Measurements from ENCODE around the gene XIRP2. TPM values are rescaled to one million over a fixed set of nuclear protein-coding genes. Genes with fewer than 3 reads are reported as not detected.
A peak's percentile ranks its signal among the peaks of the same experiment; 100 is the strongest.

XIRP2 gene
- total RNA-seq, 1 donor from 2014 or later, result not detected

DNA sequence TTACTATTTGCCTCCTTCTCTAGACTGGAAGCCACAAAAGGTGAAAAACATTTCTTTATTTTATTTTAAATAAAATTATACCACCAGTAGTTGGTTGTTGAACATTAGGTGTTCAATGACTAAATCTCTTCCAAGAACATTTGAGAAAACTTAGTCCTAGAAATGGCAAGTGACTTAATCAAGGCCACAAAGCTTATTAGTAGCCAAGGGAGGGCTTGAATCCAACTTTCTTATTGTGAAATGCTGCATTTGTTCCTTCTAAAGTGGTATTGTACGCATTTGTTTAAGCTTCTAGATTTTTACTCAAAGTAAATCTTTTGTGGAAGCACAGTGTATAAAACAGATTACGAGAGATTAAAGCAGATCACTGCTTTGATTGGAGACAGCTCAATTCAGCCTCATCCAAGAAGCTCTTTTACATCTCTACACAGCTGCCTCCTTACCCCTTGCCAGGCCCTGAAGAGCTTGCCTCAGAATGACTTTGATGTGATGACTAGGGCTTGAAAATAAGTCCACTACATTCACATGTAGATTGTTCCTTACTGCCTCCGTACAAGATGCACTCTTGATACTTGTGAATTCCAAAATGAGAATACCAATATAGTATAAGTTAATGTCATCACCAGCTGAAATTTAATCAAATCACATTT lies 244.8 kb downstream of the XIRP2 start:
- DNase-seq (ENCODE audit: low read depth in 2 of 2), result no peak

DNA sequence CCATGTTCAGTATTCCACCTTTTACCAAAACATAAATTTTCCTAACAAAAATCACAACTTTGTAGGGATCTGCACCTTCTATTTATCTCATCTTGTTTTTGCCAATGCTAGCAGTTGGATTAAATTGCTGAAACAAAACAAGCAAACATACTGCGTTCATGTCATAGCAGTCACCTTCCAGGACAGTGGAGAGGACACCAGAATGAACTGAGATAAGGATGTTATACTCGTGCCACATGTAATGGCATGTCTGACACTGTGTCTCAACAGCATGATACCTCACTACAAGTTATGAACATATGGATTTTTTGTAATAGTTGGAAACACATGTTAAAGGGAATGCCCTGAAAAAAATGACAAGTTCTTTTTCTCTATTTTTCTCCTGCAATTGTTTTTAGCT lies 245.3 kb downstream of the XIRP2 start:
- no peak for DNase-seq (ENCODE audit: low read depth in 2 of 2)

DNA sequence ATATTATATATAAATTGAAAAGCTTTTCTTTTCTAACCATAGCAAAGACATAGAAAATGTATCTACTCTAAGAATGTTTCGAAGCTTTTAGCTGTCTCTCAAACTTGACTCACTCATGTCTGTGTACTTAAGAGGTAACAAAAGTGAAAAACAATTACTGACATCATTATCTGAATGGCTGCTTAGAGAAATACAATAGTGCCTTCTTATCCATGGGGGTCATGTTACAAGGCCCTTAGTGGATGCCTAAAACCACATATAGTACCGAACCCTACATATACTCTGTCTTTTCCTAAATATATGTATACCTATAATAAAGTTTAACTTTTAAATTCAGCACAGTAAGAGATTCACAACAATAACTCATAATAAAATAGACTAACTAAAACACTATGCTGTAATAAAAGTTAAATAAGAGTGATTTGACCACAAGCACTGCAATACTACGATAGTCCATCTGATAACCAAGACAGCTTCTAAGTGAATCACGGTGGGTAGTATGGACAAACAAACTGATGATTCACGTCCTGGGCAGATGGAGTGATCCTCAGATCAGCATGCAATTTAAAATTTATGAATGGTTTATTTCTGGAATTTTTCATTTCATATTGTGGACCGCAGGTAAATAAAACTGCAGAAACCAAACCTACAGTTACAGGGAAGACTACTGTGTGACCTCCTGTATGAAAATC lies 246.2 kb downstream of the XIRP2 start:
- peak in 1 of 2 donors; percentile 4 for DNase-seq (ENCODE audit: low read depth in 2 of 2)

DNA sequence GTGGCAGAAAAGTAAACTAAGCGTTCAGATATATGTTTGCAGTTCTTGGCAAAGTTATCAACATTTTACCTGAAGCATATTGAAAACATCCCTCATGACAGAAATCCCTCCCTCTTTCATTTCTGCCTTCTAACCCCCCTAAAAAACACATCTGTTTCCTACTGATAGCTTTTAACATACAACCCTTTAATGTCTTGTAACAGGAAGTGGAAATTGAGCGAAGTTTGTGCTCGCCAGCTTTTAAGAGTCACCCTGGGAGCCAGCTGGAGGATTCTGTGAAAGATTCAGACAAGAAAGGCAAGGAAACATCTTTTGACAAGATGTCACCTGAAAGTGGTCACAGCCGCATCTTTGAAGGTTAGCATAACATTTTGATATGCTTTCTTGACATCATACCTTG lies 247.4 kb downstream of the XIRP2 start:
- DNase-seq (ENCODE audit: low read depth in 2 of 2), result peak in 1 of 2 donors; percentile 71

- no peak for DNase-seq (ENCODE audit: low read depth in 2 of 2)
These were observed 248.8 kb downstream of the XIRP2 start for GRCh38 chr2:167136879-167137596.

GRCh38 chr2:167140330-167140729 lies 252.1 kb downstream of the XIRP2 start:
- no peak for DNase-seq (ENCODE audit: low read depth in 2 of 2)

- peak; percentile 2 to 8 for DNase-seq (ENCODE audit: low read depth in 2 of 2)
These were observed 252.5 kb downstream of the XIRP2 start for GRCh38 chr2:167140767-167141166.

- DNase-seq (ENCODE audit: low read depth in 2 of 2), result no peak
These were observed 254.3 kb downstream of the XIRP2 start for GRCh38 chr2:167142554-167142953.

DNA sequence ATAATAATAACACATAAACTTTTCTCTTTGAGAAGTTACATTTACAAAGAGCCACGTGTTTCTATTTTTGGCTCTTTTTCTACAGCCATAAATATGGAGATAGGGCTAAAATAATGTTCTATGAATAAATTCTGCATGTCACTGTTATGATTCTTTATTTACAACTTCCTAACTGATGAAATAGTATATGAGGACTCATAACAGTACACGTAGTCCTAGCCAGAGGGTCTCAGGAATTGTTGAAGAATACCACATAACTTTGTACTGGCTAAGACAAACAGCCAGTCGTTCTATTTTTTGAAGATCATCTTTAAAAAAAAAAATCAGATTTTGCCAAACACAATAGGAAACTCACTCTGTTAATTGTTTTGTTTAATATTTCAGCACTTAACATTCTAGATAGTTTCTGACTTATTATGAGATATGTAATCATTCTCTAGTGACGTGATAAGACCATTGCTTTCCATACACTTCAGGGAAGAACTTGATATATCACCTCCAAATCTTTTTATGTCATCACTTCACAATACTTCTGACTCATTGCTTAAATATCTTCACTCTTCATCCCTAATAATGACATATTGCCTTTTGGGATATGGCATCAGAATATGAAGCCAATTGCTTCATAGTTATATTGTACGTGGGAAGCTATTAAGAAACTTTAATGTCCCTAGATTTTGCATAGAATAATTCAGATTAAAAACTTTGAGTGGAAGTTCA lies 256.1 kb downstream of the XIRP2 start:
- DNase-seq (ENCODE audit: low read depth in 2 of 2), result no peak

- DNase-seq (ENCODE audit: low read depth in 2 of 2), result no peak
These were observed 259.1 kb downstream of the XIRP2 start for GRCh38 chr2:167147271-167147941.

GRCh38 chr2:167151894-167152293 lies 263.6 kb downstream of the XIRP2 start:
- DNase-seq (ENCODE audit: low read depth in 2 of 2), result no peak

DNA sequence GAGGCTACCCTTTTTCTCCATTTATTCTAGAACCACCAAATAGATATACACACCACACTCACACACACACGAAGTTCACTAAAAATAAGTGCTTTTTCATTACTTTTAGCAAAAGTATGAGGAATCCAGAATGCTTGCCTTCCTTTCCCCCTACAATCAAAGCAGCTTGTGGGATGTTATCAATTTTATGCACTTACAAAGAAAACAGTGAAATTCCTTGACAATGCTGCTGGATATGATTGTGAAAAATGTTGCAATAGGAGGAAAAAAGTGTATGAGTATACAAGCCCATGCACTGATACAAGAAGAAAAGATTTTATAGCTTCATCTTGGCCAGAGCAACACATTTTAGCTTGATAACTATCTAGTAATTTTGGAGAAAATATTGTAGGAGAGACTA lies 269.2 kb downstream of the XIRP2 start:
- no peak for DNase-seq (ENCODE audit: low read depth in 2 of 2)

GRCh38 chr2:167177196-167177595 lies 288.9 kb downstream of the XIRP2 start:
- DNase-seq (ENCODE audit: low read depth in 2 of 2), result no peak

DNA sequence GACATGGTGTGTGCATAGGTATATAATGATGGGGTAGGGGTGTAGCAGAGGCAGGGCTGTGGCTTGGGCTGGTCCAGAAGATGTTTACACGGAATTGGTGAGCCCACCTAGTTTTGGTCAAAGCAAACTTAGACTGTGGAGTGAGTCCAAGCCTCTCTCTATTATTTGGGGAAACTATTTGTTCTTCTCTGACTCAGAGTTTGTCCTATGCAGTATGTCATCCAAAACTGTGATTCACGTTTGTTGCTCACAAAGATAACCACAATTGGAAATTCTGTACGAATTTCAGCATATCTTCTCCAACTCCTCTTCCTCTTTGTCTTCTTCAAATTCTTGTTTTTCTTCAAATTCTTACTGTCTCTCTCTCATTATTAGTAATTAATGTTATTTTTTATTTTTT lies 292.9 kb downstream of the XIRP2 start:
- DNase-seq (ENCODE audit: low read depth in 2 of 2), result no peak

DNA sequence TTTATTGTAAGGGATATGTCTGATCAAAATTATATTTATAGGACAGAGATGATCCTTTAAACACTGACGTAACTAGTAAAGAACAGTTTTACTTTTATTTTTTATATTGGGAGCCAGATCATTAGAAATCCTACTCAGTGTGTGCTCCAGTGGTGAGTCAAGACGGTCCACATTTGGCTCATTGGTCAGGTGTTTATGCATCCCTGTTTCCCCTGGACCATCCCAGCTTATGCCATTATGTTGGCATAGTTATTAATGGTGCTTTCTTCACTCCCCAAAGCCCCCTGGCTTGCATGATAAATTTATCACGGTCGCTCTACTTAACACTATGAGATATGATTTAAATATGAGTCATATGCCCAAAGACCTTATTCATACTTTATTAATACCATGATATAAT lies 293.4 kb downstream of the XIRP2 start:
- no peak for DNase-seq (ENCODE audit: low read depth in 2 of 2)

DNA sequence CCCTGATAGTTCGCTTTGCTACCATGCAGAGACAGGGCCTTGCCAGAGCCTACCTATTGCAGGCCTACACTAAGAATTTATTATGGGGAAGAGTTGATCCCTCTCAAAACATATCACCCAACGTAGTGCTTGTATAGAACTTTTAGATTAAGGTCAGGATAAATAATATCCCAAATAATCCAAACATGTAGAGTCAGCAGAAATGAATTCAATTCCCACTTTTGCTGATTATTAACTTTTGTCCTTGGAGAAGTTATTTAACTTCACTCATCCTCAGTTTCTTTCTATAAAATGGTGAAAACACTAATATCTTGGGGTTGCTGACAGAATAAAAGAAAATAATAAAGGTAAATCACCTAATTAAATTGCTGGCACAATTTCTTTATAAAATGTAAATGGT lies 294.1 kb downstream of the XIRP2 start:
- no peak for DNase-seq (ENCODE audit: low read depth in 2 of 2)

- DNase-seq (ENCODE audit: low read depth in 2 of 2), result no peak
These were observed 295.7 kb downstream of the XIRP2 start for GRCh38 chr2:167183931-167184330.

DNA sequence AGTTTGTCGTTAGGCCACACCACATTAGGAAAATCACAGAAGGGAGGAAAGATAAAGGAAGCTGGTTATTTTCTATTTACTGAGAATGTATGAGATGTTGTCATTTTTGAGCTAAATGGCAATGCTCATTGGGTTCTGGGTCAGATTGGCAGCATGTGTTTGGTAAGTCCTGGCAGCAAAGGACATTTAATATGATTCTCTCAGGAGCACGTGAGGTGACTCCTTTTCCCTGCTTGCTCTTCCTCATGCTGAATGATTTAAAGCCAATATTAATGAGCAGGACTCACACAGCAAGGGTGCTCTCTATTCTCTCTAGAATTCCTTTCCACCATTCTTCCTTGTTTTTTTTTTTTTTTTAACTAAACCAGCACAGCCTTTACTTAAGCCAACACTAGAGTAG lies 298.2 kb downstream of the XIRP2 start:
- DNase-seq (ENCODE audit: low read depth in 2 of 2), result no peak

DNA sequence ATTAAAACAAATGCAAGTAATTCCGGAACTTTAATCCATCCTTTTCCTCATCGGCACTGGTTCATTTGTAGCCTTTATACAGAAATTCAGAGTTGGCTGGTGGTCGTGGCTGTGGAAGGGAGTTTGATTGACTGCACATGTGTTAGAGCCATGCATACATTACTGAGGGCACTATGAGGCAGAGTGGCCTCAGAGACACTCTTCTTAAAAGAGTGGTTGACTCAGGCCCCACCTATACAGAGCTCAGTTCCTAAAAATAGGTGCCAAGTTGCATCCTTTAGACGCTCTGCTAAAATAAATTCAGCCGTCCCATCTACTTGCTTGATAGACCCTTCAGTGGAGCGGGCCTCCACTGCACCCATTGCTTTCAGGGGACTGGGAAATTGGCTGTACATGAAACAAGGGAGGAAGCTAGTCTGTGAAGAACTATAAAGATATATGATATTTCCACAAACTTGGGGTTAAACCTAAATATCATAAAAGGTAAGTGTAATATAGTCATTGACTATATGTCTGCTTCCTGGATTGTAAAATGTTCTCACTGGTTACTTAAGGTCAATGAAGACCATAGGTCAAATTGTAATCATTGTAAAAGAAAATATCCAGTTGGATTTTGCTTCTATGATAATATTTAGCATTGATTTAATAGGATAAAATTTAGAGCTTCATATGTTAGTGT lies 298.9 kb downstream of the XIRP2 start:
- no peak for DNase-seq (ENCODE audit: low read depth in 2 of 2)

DNA sequence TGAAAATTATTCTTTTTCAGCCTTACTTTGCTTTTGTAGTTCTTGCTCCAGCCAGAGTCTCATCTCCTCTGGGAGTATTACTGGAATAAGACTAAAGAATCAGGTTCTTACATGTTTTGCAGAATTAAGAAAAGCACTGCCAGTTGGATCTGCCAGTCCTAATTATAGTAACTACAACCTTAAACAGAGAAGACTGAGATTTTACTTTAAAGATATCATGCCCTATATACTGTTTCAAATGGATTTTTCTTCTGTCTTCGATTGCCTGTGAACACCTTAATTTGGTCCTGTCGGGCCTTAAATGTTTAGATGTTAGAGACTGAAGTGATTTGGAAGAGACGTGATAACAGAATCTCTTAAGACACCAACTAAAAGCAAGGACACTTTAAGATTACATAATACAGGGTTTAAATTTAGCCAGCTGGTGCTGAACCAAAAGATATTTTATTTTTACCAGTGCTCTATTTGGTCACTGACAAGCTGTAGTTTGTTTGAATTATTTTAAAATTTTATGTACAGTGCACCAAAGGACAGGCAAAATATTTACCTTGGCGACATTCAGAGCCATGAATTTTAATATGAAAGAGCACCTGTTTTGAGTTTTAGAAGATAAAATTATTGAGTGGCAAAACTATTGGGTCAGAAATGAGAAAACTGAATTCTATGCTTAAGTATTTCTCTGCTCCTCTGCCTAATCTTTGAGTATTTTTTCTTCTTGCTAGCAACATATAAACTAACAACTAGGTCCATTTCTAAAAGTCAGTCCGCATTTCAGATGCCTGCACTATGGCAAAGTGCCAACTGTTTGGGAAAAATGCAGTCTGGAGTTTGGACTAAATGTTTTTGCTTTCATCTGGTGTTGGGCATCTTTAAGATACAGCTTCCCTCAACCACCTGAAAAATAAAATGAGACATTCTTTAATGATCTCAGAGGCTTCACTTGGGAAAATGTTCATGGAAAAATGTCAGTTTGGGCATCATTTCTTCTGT lies 300.0 kb downstream of the XIRP2 start:
- DNase-seq (ENCODE audit: low read depth in 2 of 2), result no peak
